IMR-90 (cell line): ENCODE data around the gene SLC5A2. TPM values are rescaled to one million over a fixed set of nuclear protein-coding genes. Genes with fewer than 3 reads are reported as not detected.

Source experiments
- ATAC-seq: fragments of 200-7000 bp; cut with Tn5 transposase; 2 replicates; pipeline ENCODE4 v1.9.1; 2020; ENCODE audit warnings: low read depth, mild to moderate bottlenecking, moderate library complexity
- BruUV-seq: library from RNA; stranded (reverse); fragments of 400-500 nt; replicated peaks from 2 replicates; lab custom pipeline; 2021; lab: Mats Ljungman, UMichigan
- CTCF ChIA-PET: fragments of 300-600 bp; formaldehyde crosslinking; extraction: SDS; loops from one replicate; lab custom pipeline; 2021; ENCODE audit warnings: antibody characterized with exemption; lab: Yijun Ruan, JAX
- POLR2A ChIA-PET: fragments of 300-600 bp; sonication (Branson Sonifier 250); formaldehyde crosslinking; loops from one replicate; lab custom pipeline; 2022; ENCODE audit warnings: antibody characterized with exemption; ENCODE audit not compliant: unreplicated experiment; lab: Charles Lee
- DNase-seq: peaks from one replicate; pipeline ENCODE4 v3.0.0; 2013
- H2AFZ ChIP-seq: replicated peaks from 2 replicates; pipeline ENCODE3; 2013; ENCODE audit warnings: low read length, mild to moderate bottlenecking; ENCODE audit not compliant: poor library complexity
- H2AK5ac ChIP-seq: 2 replicates; pipeline ENCODE4 v1.6.1; 2013; ENCODE audit warnings: low read depth, low read length, inconsistent platforms
- H2AK9ac ChIP-seq: replicated peaks from 2 replicates; pipeline ENCODE3; 2013; ENCODE audit warnings: mild to moderate bottlenecking, low read depth, low read length, moderate library complexity; ENCODE audit not compliant: poor library complexity
- H2BK120ac ChIP-seq: 2 replicates; pipeline ENCODE4 v1.6.1; 2013; ENCODE audit warnings: low read depth, low read length, inconsistent platforms
- H2BK15ac ChIP-seq: 3 replicates; pipeline ENCODE4 v1.6.1; 2013; ENCODE audit warnings: low read depth, low read length, inconsistent platforms
- H2BK20ac ChIP-seq: 2 replicates; pipeline ENCODE4 v1.6.1; 2013; ENCODE audit warnings: low read depth, mild to moderate bottlenecking, inconsistent platforms, low read length, moderate library complexity
- H2BK5ac ChIP-seq: 2 replicates; pipeline ENCODE4 v1.6.1; 2013; ENCODE audit warnings: mild to moderate bottlenecking, low read depth, low read length, inconsistent platforms; ENCODE audit not compliant: poor library complexity, severe bottlenecking
- H3K14ac ChIP-seq: replicated peaks from 2 replicates; pipeline ENCODE4 v1.6.1; 2013; ENCODE audit warnings: low read depth, low read length, inconsistent platforms
- H3K18ac ChIP-seq: 2 replicates; pipeline ENCODE4 v1.6.1; 2013; ENCODE audit warnings: low read depth, low read length, control low read depth
- H3K23ac ChIP-seq: 2 replicates; pipeline ENCODE4 v1.6.1; 2013; ENCODE audit warnings: low read depth, low read length, inconsistent platforms
- H3K27ac ChIP-seq: 2 replicates; pipeline ENCODE4 v1.5.1; 2013; ENCODE audit warnings: mild to moderate bottlenecking, control low read depth, low read length; ENCODE audit not compliant: insufficient read depth
- H3K27me3 ChIP-seq: 2 replicates; pipeline ENCODE4 v1.6.1; 2013; ENCODE audit warnings: low read length; ENCODE audit not compliant: control insufficient read depth, insufficient read depth
- H3K36me3 ChIP-seq: 2 replicates; pipeline ENCODE4 v1.6.1; 2013; ENCODE audit warnings: low read length, mixed read lengths; ENCODE audit not compliant: control insufficient read depth, insufficient read depth
- H3K4ac ChIP-seq: 2 replicates; pipeline ENCODE4 v1.6.1; 2013; ENCODE audit warnings: low read depth, low read length, inconsistent platforms
- H3K4me1 ChIP-seq: 2 replicates; pipeline ENCODE4 v1.6.1; 2013; ENCODE audit warnings: low read length, mixed read lengths; ENCODE audit not compliant: control insufficient read depth, insufficient read depth
- H3K4me2 ChIP-seq: 2 replicates; pipeline ENCODE4 v1.6.1; 2013; ENCODE audit warnings: low read depth, mild to moderate bottlenecking, control low read depth, low read length, moderate library complexity
- H3K4me3 ChIP-seq: 2 replicates; pipeline ENCODE4 v1.5.1; 2013; ENCODE audit warnings: low read depth, mild to moderate bottlenecking, control low read depth, low read length, moderate library complexity; ENCODE audit not compliant: insufficient read depth
- H3K56ac ChIP-seq: 2 replicates; pipeline ENCODE4 v1.6.1; 2013; ENCODE audit warnings: low read length, inconsistent platforms; ENCODE audit not compliant: insufficient read depth; ENCODE audit errors: extremely low read depth
- H3K79me1 ChIP-seq, 2 experiments: 2 replicates each; pipeline ENCODE4 v1.6.1; 2013; ENCODE audit warnings: low read length in 2 of 2, inconsistent platforms in 1 of 2, low read depth in 1 of 2
- H3K9ac ChIP-seq: 2 replicates; pipeline ENCODE4 v1.6.1; 2013; ENCODE audit warnings: low read depth, low read length, control low read depth
- H3K9me1 ChIP-seq: 2 replicates; pipeline ENCODE4 v1.6.1; 2013; ENCODE audit warnings: low read length, inconsistent platforms; ENCODE audit not compliant: insufficient read depth
- H3K9me3 ChIP-seq: 2 replicates; pipeline ENCODE4 v1.6.1; 2013; ENCODE audit warnings: low read length; ENCODE audit not compliant: control insufficient read depth, insufficient read depth
- H4K20me1 ChIP-seq: 2 replicates; pipeline ENCODE4 v1.6.1; 2013; ENCODE audit warnings: low read length, inconsistent platforms; ENCODE audit not compliant: insufficient read depth
- H4K5ac ChIP-seq: 2 replicates; pipeline ENCODE4 v1.6.1; 2013; ENCODE audit warnings: mild to moderate bottlenecking, low read depth, low read length, control low read depth
- H4K8ac ChIP-seq, 2 experiments: 2 replicates each; pipeline ENCODE4 v1.6.1; 2013; ENCODE audit warnings: low read depth in 2 of 2, low read length in 2 of 2, control low read depth in 1 of 2, inconsistent platforms in 1 of 2
- H4K91ac ChIP-seq: 2 replicates; pipeline ENCODE4 v1.6.1; 2013; ENCODE audit warnings: low read depth, low read length, inconsistent platforms; ENCODE audit not compliant: insufficient read depth
- CEBPB ChIP-seq: IDR thresholded peaks from 2 replicates; pipeline ENCODE4 v1.6.1; 2012; ENCODE audit warnings: low read depth, low read length, improper control_type of control experiment
- CHD1 ChIP-seq: IDR thresholded peaks from 2 replicates; pipeline ENCODE4 v1.6.1; 2012; ENCODE audit warnings: low read depth, low read length, improper control_type of control experiment
- ELK1 ChIP-seq: fragments of 150-350 bp; IDR thresholded peaks from 2 replicates; pipeline ENCODE4 v1.6.1; 2016; ENCODE audit warnings: low read depth, mild to moderate bottlenecking, low read length, moderate library complexity, borderline replicate concordance
- MAZ ChIP-seq: IDR thresholded peaks from 2 replicates; pipeline ENCODE4 v1.6.1; 2012; ENCODE audit warnings: low read depth, mild to moderate bottlenecking, low read length, improper control_type of control experiment, moderate library complexity, borderline replicate concordance
- NFE2L2 ChIP-seq: fragments of 150-350 bp; IDR thresholded peaks from 2 replicates; pipeline ENCODE4 v1.6.1; 2016; ENCODE audit warnings: low read depth, mild to moderate bottlenecking, low read length
- POLR2A ChIP-seq: IDR thresholded peaks from 2 replicates; pipeline ENCODE4 v1.6.1; 2012; ENCODE audit warnings: mild to moderate bottlenecking, low read depth, low read length
- SMC3 ChIP-seq: fragments of 150-350 bp; IDR thresholded peaks from 2 replicates; pipeline ENCODE4 v1.6.1; 2016; ENCODE audit warnings: low read depth, mild to moderate bottlenecking, antibody characterized with exemption, low read length, moderate library complexity
- WGBS, 2 experiments: methylation state at CpG; one replicate each; pipeline versions ENCODE4 v1.1.5 to v1.1.7; 2013; ENCODE audit warnings: missing lambda C conversion rate in 2 of 2; ENCODE audit not compliant: insufficient read length in 1 of 2; ENCODE audit errors: extremely low coverage in 2 of 2; 5-methylcytosine and 5-hydroxymethylcytosine counted together
- dilution Hi-C: fragments of 300-500 bp; cut with HindIII; formaldehyde crosslinking; loops from one replicate; pipeline ENCODE4 v1.14.3; 2018; ENCODE audit warnings: low sequenced_read_pairs; ENCODE audit not compliant: unreplicated experiment
- in situ Hi-C: fragments of 300-500 bp; cut with MboI; formaldehyde crosslinking; loops from 3 replicates; pipeline ENCODE4 v1.14.3; 2019; ENCODE audit warnings: low sequenced_read_pairs, inconsistent platforms, mixed read lengths
- intact Hi-C: fragments of 100-400 bp; cut with micrococcal nuclease; formaldehyde crosslinking; loops from 2 replicates; pipeline ENCODE4 v1.10.0; 2022
- polyA plus RNA-seq, 3 experiments: library from polyadenylated mRNA; depleted of rRNA; stranded (reverse); fragments of >200 nt; gene quantifications; 2 replicates each; pipeline ENCODE4 v1.2.3, GENCODE V29; 2012; ENCODE audit warnings: low replicate concordance in 1 of 3
- total RNA-seq: library from RNA; depleted of rRNA; stranded (reverse); fragments of >200 nt; gene quantifications from 2 replicates; pipeline ENCODE4 v1.2.3, GENCODE V29; 2012
- TF ChIP-seq, protein P1 (sequence below): conservative IDR thresholded peaks from 2 replicates; pipeline ENCODE4 v1.5.1; 2012; ENCODE audit warnings: mild to moderate bottlenecking, low read depth, low read length, improper control_type of control experiment

SLC5A2 gene
- total and polyA plus RNA-seq, 2 of the 4 experiments (the other 2 are of a cell fraction): not detected

GRCh38 chr16:31498493-31498892 lies 15.6 kb downstream of the SLC5A2 start:
- no peak overlapping the region for H4K8ac ChIP-seq
- no peak overlapping the region for H3K56ac ChIP-seq
- H4K5ac ChIP-seq: no peak overlapping the region
- peaks cover 13% of the 10 kb centered on the region; the same call in 1 of the 2 replicates for H4K20me1 ChIP-seq
- intact Hi-C loops: no loop called here
- no peak overlapping the region for H2BK20ac ChIP-seq
- no peak for ATAC-seq
- peaks cover 17 to 42% of the 10 kb centered on the region in 2 experiments for H3K79me1 ChIP-seq
- in situ Hi-C loops: no loop called here
- H3K18ac ChIP-seq: no peak overlapping the region
- H2AK5ac ChIP-seq: no peak overlapping the region
- H2BK120ac ChIP-seq: no peak overlapping the region
- no peak overlapping the region for H4K91ac ChIP-seq
- no peak overlapping the region for H3K4me3 ChIP-seq
- H2BK15ac ChIP-seq: no peak overlapping the region
- no peak overlapping the region for H2BK5ac ChIP-seq
- H3K27ac ChIP-seq: no peak overlapping the region
- peaks cover 17% of the 10 kb centered on the region for H3K9me1 ChIP-seq
- H3K9me3 ChIP-seq: no peaks in the 10 kb centered on the region
- no peak overlapping the region for H3K4ac ChIP-seq
- no peak overlapping the region for H3K14ac ChIP-seq
- no peaks in the 10 kb centered on the region for H3K27me3 ChIP-seq
- no TSS peak for BruUV-seq
- H3K4me2 ChIP-seq: no peak overlapping the region
- TF ChIP-seq CHD1 (no peak), SMC3 (no peak), ELK1 (no peak), CEBPB (no peak), NFE2L2 (no peak), MAZ (no peak), POLR2A (no peak)
- TF ChIP-seq, protein P1, sequence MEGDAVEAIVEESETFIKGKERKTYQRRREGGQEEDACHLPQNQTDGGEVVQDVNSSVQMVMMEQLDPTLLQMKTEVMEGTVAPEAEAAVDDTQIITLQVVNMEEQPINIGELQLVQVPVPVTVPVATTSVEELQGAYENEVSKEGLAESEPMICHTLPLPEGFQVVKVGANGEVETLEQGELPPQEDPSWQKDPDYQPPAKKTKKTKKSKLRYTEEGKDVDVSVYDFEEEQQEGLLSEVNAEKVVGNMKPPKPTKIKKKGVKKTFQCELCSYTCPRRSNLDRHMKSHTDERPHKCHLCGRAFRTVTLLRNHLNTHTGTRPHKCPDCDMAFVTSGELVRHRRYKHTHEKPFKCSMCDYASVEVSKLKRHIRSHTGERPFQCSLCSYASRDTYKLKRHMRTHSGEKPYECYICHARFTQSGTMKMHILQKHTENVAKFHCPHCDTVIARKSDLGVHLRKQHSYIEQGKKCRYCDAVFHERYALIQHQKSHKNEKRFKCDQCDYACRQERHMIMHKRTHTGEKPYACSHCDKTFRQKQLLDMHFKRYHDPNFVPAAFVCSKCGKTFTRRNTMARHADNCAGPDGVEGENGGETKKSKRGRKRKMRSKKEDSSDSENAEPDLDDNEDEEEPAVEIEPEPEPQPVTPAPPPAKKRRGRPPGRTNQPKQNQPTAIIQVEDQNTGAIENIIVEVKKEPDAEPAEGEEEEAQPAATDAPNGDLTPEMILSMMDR: no peak
- ChIA-PET POLR2A (interaction anchor here (1.9 kb wide), 1 partner anchor 10 kb away, joined by 5 read pairs; the partner anchor contains the start of gene RUSF1), CTCF (no interaction called here)
- no peak overlapping the region for H3K23ac ChIP-seq
- H3K9ac ChIP-seq: no peak overlapping the region
- H2AK9ac ChIP-seq: no peak overlapping the region
- peaks cover 63% of the 10 kb centered on the region for H3K36me3 ChIP-seq
- dilution Hi-C loops: no loop called here
- no peak for DNase-seq
- H2AFZ ChIP-seq: no peak overlapping the region
- peaks cover 4% of the 10 kb centered on the region for H3K4me1 ChIP-seq
- 95% methylated on average over 5 of the region's 8 CpGs; no CpG with 5 or more reads in 1 of the 2 experiments for WGBS, 2 experiments
